GM18517 (cell line): ENCODE data around the gene RASSF10.
"Not testable (repeated sequence)": the region's sequence is repeated elsewhere in the genome, so short reads cannot be mapped to it uniquely, and the experiment has no call there.

Experiments used
- ATAC-seq: cut with Tn5 transposase; IDR thresholded peaks from one replicate; pipeline ENCODE4 v1.9.1; 2021; ENCODE audit warnings: mild to moderate bottlenecking, moderate library complexity; ENCODE audit not compliant: unreplicated experiment

The RASSF10 gene

GRCh38 chr11:13019313-13019712, 10.2 kb downstream of the RASSF10 start:
- ATAC-seq = no peak

- no peak for ATAC-seq
Measured at GRCh38 chr11:13023423-13023822, 14.3 kb downstream of the RASSF10 start.

- ATAC-seq = no peak
Measured at GRCh38 chr11:13026722-13027121, 17.6 kb downstream of the RASSF10 start.

- no peak for ATAC-seq
Measured at GRCh38 chr11:13028322-13028721, 19.2 kb downstream of the RASSF10 start.

- ATAC-seq = no peak
Measured at GRCh38 chr11:13029872-13030271, 20.8 kb downstream of the RASSF10 start.

GRCh38 chr11:13030857-13031256, 21.7 kb downstream of the RASSF10 start:
- ATAC-seq = no peak

GRCh38 chr11:13031349-13031748, 22.2 kb downstream of the RASSF10 start:
- ATAC-seq = no peak

- ATAC-seq = no peak
Measured at GRCh38 chr11:13033760-13034533, 24.8 kb downstream of the RASSF10 start.

GRCh38 chr11:13035711-13036110, 26.6 kb downstream of the RASSF10 start:
- no peak for ATAC-seq

- no peak for ATAC-seq
Measured at GRCh38 chr11:13036235-13036634, 27.1 kb downstream of the RASSF10 start.

GRCh38 chr11:13038366-13038765, 29.2 kb downstream of the RASSF10 start:
- no peak for ATAC-seq

GRCh38 chr11:13039126-13039525, 30.0 kb downstream of the RASSF10 start:
- ATAC-seq = no peak

GRCh38 chr11:13040969-13041561, 31.9 kb downstream of the RASSF10 start:
- no peak for ATAC-seq

GRCh38 chr11:13042873-13043342, 33.8 kb downstream of the RASSF10 start:
- no peak for ATAC-seq

GRCh38 chr11:13043912-13044628, 35.0 kb downstream of the RASSF10 start:
- ATAC-seq = no peak

- not testable (repeated sequence) for ATAC-seq
Measured at GRCh38 chr11:13045089-13045488, 36.0 kb downstream of the RASSF10 start.

- ATAC-seq = no peak
Measured at GRCh38 chr11:13045734-13046133, 36.6 kb downstream of the RASSF10 start.

GRCh38 chr11:13046637-13047570, 37.8 kb downstream of the RASSF10 start:
- ATAC-seq = no peak

- ATAC-seq = no peak
Measured at GRCh38 chr11:13047884-13048283, 38.8 kb downstream of the RASSF10 start.

- ATAC-seq = no peak
Measured at GRCh38 chr11:13051257-13051656, 42.1 kb downstream of the RASSF10 start.

- no peak for ATAC-seq
Measured at GRCh38 chr11:13052130-13052571, 43.0 kb downstream of the RASSF10 start.
